Stimulated activated CD4-positive, alpha-beta T cell treated with anti-CD3 and anti-CD28 coated beads, Interleukin-1b, Interleukin-23, amount 100 ng/mL, for 4 hours (primary cell): ENCODE measurements around the gene ATL1.
A peak's percentile ranks its signal among the peaks of the same experiment; 100 is the strongest.
"Not testable (repeated sequence)": the region's sequence is repeated elsewhere in the genome, so short reads cannot be mapped to it uniquely, and the experiment has no call there.

Experiments
- DNase-seq, 2 donors: peaks; one replicate each; pipeline ENCODE4 v3.0.0-alpha.2; 2020; ENCODE audit warnings: low read depth in 2 of 2

ATL1 gene

GRCh38 chr14:50656776-50657175 is 96.8 kb downstream of the ATL1 start:
- no peak for DNase-seq

- no peak for DNase-seq
Observed at GRCh38 chr14:50657753-50658152, 97.8 kb downstream of the ATL1 start.

- DNase-seq, result no peak
Observed at GRCh38 chr14:50658203-50658602, 98.3 kb downstream of the ATL1 start.

DNA sequence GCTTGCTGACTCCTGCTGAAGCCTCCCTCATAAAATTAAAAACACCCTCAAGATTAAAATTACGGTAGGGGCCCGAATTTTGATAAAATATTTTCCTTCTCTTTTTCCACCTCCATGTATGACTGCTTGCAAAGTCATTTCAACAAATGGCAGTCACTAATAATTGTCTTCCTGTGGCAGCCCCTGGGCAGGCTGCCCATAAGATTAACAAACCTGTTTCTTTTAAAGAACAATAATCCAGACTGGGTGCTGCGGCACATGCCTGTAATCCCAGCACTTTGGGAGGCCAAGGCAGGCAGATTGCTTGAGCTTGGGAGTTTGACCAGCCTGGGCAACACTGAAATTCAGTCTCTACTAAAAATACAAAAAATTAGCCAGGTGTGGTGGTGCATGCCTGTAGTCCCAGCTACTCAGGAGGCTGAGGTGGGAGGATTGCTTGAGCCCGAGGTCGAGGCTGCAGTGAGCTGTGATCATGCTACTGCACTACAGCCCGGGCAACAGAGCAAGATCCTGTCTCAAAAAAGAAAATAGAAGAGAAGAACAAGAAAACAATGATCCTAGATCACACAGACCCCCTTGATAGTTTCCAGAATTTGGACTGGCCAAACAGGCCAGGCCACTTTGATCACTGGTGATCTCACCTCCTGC is 99.5 kb downstream of the ATL1 start:
- DNase-seq, result no peak

- DNase-seq, result not testable (repeated sequence)
Observed at GRCh38 chr14:50664579-50664978, 104.6 kb downstream of the ATL1 start.

DNA sequence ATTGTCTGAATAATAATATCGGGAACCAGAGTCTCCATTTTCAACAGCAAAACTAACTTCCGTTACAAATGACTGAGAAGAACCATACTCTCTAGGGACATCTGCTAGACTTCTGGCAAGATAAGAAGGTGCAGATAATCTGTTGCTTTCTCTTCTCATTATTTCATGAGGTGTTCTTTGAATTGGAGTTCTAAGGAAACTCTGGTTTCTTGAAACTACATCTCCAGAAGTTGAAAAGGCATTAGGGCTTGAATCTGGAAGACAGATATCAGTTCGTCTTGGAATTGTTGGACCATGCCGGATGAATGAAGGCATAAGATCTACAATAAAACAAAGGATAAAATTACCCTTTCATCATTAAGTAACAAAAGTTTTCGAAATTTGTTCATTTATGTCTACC is 105.4 kb downstream of the ATL1 start:
- DNase-seq, result not testable (repeated sequence)

DNA sequence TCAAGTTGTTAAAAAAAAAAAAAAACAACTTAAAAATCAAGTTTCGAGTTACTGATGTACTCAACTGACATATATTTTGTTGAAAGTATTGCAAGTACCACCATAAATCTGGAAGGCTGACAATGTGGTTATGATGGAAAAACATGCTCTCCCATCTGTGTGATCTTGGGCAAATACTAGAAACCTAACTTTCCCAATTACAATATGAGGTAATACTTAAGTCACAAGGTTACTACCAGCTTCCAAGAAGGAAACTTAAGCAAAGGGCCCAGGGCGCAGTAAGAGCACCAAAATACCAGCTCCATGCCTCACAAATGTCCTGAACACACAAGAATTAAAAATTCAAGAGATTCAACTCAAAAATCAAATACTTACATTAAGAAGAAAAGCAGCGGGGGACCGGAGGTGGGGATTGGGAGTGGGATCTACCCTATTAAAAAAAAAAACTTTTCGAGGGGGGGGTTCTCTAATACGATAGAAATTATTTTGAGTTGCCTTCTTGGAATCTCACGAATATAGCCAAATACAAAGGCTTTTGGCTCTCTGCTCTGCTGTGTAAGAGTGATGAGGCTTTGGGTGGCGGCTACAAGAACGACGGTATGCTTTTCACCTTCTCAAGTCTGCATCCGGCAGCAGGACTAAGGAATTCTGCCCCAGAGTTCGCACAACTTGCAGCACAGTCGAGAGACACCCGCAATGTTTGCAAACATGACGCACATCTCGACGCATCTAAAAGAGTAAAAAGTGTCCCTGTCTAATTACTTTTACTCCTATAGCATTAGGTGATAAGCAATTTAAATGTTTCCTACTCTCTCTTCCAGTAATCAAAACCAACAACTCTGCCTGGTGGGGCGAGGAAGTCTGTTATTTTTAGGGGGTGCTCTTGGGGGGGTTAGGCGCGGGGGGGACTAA is 107.1 kb downstream of the ATL1 start:
- DNase-seq, result peak in 1 of 2 donors; percentile 3

GRCh38 chr14:50667684-50667995 is 107.7 kb downstream of the ATL1 start:
- DNase-seq, result no peak

DNA sequence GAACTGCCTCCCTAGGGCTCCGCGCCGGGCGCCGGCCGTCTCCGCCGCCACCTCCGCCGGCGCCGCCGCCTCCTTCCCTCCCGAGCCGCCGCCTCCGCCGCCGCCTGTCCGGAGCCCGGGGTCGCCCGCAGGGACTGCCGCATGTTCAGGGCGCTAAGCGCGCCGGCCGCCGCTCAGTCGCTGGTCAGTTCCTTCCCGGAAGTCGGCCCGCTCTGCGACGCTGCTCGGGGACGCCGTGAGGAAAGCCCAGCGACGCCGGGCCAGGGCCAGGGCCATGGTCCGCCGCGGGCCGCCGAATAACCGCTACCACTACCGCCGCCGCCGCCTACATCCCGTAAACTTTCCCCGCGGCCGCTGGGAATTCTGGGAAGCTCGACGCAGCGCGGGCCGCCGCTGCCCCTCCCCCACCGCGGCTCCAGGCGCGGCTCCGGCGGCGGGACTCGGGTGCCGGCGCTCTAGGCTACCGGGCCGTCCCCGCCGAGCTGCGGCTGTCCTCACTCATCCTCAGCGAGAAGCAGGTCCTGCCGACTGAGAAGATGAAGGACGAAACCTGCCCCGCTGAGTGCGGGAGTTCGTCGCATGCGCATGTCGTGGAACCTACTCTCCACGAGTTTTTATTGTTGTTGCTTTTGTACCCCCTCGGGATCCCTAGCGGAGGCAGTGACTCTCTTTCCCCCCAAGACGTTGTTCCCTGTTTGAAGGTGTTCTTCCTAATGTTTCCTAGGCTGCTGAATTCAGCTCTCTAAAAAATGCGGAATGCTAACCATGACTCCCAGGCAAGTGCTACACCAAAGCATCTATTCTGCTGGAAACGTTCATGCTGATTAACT is 108.3 kb downstream of the ATL1 start, which contains the start of gene SAV1:
SAV1 (minus strand) TSS at position 311 of the 830 bp plus-strand sequence. CDS start 339 bp downstream, outside the sequence.
- peak; percentile 22 to 54 for DNase-seq

- DNase-seq, result no peak
Observed at GRCh38 chr14:50668826-50669143, 108.8 kb downstream of the ATL1 start.

DNA sequence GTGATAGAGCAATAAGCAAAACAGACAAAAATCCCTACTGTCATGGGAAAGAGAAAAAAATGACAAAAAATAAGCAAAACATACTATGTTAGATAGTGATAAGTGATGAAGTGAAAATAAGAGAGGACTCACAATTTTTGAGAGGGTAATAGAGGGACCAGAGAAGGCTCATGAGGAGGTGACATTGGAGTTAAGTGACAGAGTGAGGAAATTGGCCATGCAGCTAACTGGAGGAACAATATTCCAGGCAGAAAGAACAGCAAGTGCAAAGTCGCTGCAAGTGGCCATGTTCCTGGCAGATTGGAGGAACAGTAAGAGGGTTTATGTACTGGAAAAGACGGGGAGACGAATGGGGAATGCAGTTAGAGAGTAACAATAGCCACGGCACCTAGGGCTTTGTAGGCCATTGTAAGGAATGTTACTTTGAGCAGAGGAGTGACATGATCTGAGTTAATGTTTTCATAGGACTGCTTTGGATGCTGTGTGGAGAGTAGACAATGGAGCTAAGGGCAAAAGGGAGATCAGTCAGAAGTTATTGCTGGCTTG is 109.6 kb downstream of the ATL1 start:
- DNase-seq, result no peak

DNA sequence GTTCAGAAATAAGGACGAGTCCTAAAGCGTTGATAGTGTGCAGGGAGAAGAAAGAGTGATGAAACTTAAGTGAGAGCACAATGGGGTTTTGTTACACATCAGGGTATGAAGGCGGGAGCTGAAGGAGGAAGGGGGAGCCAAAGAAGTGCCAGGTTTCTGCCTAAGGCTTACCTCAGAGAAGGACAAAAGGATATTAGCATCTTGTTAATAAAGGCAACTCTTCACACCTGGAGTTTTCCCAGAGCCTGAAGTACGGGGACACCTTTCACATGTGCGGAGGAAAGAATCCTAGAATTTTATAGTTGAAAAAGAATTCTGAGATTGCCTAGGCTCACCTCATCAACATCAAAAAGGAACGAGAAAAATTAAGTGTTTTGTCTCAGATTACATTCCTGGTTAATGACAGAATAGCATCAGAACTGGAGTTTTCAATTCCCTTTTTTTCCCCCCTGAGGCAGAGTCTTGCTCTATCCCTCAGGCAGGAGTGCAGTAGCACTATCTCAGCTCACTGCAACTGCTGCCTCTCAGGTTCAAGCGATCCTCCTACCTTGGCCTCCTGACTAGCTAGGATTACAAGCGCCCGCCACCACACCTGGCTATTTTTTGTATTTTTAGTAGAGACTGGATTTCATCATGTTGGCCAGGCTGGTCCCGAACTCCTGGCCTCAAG is 110.4 kb downstream of the ATL1 start:
- no peak for DNase-seq

GRCh38 chr14:50670866-50671256 is 110.9 kb downstream of the ATL1 start:
- no peak for DNase-seq

DNA sequence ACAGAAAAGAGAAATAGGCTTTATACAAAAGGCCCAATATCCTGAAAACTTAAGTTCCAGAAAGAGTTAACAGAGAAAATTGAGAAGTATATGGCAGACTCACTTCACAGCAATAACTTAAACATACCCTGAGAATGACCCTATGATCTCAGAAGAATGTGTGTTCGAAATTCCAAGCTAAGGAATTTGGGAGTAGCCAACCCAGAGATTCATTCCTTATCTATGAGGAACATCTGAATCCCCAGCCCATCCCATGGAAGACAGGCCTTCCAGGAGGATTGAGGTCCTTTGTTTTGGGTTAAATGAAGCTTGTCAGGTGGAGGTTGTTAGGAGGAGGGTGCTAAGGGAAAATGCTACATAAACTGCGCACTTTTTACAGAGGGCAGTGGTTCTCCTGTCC is 115.7 kb downstream of the ATL1 start:
- no peak for DNase-seq

DNA sequence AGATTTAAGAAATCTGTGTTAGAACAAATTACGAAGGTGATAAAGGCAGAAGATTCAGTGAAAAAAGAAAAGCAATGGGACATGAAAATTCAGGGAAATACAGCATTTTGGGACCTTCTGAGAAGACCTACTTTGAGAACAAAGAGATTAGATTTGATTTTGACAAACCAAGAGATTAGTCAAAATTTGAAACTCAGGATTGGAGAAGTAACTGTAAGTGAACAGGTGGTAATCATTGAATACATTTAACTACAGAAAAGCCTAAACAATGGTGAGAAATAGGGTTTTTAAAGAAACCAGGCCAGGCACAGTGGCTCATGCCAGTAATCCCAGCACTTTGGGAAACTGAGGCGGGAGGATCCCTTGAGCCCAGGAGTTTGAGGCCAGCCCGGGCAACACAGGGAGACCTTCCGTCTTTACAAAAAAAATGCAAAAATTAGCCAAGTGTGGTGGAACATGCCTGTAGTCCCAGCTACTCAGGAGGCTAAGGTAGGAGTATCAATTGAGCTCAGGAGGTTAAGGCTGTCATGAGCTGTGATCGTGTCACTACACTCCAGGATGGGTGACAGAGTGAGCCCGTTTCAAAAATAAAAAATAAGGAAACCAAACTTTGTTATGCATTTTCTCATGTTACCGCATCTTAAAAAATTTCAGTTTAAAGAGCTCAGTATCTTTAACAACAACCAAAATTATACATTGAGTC is 117.0 kb downstream of the ATL1 start:
- no peak for DNase-seq

- DNase-seq, result no peak
Observed at GRCh38 chr14:50677527-50678063, 117.7 kb downstream of the ATL1 start.

GRCh38 chr14:50678163-50678562 is 118.2 kb downstream of the ATL1 start:
- DNase-seq, result no peak

DNA sequence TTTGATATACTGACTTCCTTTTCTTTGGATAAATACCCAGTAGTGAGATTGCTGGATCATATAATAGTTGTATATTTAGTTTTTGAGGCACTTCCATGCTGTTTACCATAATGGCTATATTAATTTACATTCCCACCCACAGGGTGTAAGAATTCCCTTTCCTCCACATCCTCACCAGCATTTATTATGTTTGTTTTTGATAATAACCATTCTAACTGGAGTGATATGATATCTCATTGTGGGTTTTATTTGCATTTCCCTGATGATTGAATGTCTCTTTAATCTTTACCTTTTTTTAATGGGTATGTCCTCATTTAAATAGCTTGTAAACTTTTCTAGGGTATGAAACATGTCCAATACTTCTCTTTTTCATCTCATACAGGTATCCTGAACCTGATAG is 119.7 kb downstream of the ATL1 start:
- DNase-seq, result no peak
